Gastroesophageal sphincter (tissue), 3 donors: ENCODE measurements around the gene SDS.

Experiments used
- EP300 ChIP-seq: sonication (generic); formaldehyde crosslinking; IDR thresholded peaks from one replicate; pipeline ENCODE4 v1.6.1; 2017; ENCODE audit warnings: antibody characterized with exemption, mild to moderate bottlenecking
- POLR2A ChIP-seq, 2 donors: fragments of 450-650 bp; IDR thresholded peaks; one replicate each; pipeline ENCODE4 v1.6.1; 2017; ENCODE audit warnings: antibody characterized with exemption in 2 of 2, mild to moderate bottlenecking in 2 of 2, moderate library complexity in 1 of 2
- POLR2AphosphoS5 ChIP-seq: sonication (generic); formaldehyde crosslinking; IDR thresholded peaks from one replicate; pipeline ENCODE4 v1.6.1; 2017; ENCODE audit warnings: antibody characterized with exemption
- TF ChIP-seq, protein P1 (sequence below), 4 experiments: fragments of 200-600 bp in 2 of 4; fragments of 450-650 bp in 2 of 4; sonication (generic) in 1 of 4; IDR thresholded peaks; one replicate each; pipeline ENCODE4 v1.5.1; 2017 to 2019; ENCODE audit warnings: antibody characterized with exemption in 4 of 4, mild to moderate bottlenecking in 2 of 4, moderate library complexity in 2 of 4

DNA sequence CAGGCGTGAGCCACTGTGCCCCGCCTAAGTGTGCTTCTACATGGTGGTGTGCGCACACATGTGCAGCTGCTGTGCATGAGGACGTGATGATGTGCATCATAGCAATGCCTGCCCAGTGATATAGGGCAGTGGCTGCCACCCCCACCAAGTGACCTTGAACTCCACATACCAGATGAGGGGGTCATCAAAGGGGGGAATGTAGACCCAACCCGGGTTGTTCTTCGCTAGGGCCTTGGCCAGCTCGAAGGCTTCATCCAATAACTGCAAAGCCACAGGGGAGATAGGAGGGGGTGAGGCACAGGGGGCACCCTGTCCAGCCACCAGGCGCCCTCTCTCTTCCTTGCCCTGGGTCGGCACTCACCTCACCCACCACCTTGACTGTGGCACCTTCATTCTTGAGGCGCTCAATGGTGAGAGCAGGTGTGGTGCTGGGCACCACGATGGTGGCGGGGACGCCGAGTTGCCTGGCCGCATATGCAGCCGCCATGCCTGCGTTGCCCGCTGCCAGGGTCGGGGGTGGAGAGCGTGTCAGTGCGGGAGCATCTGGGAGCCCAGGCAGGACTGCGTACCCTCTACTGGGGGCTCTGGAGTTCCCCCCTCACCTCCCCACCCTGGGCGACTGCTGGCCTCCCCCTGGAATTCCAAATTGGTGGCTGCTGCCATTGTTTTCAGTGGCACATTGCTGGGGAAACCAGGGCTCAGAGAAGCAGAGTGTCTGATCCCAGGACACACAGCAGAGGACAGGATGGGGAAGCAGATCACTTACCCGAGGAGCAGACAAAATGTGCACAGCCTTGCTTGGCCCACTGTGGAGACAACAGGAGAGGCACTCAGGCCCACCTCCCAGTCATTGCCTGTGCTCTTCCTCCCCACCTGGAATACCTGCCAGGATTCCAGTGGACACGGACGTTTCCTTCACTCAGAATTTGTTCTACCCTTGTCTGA lies 5.1 kb downstream of the SDS start:
- TF ChIP-seq, protein P1, sequence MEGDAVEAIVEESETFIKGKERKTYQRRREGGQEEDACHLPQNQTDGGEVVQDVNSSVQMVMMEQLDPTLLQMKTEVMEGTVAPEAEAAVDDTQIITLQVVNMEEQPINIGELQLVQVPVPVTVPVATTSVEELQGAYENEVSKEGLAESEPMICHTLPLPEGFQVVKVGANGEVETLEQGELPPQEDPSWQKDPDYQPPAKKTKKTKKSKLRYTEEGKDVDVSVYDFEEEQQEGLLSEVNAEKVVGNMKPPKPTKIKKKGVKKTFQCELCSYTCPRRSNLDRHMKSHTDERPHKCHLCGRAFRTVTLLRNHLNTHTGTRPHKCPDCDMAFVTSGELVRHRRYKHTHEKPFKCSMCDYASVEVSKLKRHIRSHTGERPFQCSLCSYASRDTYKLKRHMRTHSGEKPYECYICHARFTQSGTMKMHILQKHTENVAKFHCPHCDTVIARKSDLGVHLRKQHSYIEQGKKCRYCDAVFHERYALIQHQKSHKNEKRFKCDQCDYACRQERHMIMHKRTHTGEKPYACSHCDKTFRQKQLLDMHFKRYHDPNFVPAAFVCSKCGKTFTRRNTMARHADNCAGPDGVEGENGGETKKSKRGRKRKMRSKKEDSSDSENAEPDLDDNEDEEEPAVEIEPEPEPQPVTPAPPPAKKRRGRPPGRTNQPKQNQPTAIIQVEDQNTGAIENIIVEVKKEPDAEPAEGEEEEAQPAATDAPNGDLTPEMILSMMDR (IDR thresholded peaks at IDR 0.05): no peak
- TF ChIP-seq POLR2A (IDR thresholded peaks at IDR 0.05) (no peak), EP300 (no peak), POLR2AphosphoS5 (no peak)
